ENCODE results near the gene LGALS7B.
"Not testable (repeated sequence)": the region's sequence is repeated elsewhere in the genome, so short reads cannot be mapped to it uniquely, and the experiment has no call there.

The LGALS7B gene

DNA sequence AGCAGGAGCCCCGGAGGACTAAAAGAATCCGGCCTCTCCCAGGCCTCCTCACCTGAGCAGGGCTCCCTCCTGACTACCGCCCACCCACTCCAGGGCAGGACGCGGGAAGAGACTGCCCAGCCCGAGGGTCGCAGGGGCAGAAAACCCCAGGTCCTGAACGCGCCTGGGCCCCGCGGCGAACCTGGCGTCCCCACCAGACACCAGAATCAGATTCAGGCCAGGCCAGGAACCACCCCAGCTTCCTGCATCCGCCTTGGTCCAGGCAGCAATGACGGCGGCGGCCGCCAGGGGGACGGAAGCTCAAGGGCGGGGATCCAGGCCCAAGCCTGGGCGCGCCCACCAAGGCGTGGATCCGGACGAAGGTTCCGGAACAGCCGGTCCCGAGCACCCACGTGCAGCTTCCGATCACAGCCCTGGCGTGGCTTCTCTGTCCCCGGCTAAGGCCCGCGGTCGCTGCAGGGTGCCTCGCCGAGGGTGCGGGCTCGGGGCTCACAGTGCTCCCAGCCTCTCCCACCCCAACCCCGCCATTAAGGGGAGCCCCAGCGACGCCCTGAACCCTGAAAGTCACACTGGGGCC lies 19.3 kb upstream of the LGALS7B start:
- in situ Hi-C loops (cut with HindIII; ENCODE audit: low sequenced_read_pairs): no loop called here

DNA sequence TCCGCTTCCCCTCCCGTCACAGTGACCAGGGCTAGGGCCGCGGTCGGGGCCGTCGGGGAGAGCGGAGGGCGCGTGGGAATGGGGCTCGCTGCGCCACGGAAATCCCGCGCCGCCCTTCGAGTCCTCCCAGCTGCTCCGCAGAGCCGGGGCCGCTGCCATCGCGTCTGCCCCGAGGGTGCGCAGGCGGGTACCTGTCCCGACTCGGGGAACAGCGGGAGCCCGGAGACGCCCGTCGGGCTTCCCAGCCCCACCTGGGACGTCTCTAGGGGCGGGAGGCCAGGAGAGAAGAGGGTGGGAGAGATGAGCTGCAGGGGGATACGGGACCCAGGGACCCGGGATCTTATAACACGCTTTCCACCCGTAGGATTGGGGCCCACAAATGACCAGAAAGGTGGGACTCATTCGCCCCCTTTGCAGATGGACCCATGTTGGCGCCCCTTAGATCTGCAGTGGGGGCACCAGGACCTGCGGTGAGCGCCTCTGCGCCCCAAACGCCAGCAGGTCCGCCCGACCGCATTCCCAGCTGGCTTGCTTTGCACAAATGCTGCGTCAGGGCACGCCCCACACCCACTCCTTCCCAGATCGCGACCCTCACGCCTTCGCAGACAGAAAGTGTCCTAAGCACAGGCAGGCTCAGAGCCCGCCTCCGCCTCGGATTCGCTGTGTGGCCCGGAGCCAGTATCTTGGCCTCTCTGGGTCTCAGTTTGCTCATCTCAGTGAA lies 18.6 kb upstream of the LGALS7B start:
- in situ Hi-C loops (cut with HindIII; ENCODE audit: low sequenced_read_pairs): not testable (repeated sequence)

DNA sequence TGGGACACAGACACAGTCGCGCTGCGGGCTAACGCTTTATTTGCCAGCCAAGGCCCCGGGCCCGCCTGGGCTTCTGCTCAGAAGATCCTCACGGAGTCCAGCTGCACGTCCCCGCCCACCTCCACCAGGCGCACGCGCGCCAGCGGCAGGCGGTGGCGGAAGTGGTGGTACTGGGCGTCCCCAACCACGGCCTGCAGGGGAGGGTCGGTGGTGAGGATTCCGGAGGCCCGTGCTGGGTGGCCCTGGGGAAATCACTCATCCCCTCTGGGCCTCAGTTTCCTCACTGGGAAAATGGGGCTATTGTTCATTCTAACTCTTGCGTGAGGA lies 18.1 kb upstream of the LGALS7B start:
- in situ Hi-C loops (cut with HindIII; ENCODE audit: low sequenced_read_pairs): not testable (repeated sequence)

DNA sequence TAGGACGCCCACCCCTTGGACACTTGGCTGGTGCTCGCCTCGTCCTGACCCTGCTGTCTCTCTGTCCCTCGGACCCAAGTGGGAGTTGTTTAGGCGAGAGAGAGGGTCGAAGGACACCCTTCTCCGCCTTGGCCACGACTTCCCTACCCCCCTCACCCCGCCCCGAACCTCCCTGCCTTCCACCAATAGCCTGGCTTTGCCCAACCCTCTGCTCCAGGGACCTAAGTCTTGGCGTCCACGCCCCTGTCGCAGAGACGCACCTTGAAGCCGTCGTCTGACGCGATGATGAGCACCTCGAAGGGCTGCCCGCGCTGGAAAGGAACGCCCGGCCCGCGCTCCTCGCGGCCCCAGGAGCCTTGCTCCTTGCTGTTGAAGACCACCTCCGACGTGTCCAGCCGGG lies 17.4 kb upstream of the LGALS7B start:
- in situ Hi-C loops (cut with HindIII; ENCODE audit: low sequenced_read_pairs): not testable (repeated sequence)

DNA sequence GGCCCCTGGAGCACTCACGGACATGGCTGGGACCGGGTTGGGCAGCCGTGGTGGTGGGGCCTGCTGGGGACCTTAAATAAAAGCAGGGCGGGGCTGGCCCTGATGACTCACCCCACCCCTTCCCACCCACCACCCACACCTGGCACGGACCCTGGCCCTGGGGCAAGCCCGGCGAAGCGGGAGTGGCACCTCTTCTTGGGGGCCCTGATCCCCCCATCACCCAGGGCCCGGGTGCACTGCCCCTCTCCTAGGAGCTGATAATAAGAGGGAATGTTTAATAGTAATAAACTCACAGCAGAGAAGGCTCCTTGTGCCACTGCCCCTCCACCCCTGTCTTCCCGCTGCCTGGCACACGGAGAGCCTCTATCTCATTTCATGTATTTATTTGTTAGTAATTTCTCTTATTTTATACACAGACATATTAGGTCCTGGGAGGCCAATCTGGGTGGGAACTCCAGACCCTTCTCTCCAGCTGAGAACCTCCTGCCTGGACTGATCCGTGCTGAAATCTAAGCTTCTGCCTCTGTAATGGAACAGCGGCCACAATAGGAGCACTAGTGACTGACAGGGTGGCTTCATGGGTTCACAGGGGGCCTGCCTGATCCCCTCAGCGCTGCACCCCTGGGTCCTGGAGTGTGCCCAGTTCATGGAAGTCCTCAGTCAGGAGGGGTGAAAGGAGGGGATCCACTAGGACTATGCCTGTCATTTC lies 15.4 kb upstream of the LGALS7B start, which contains the start of gene LGALS7:
Gene LGALS7 (minus strand): TSS at position 49 of the 709 bp plus-strand sequence. CDS start 25 bp downstream, at position 24.
- in situ Hi-C loops (cut with HindIII; ENCODE audit: low sequenced_read_pairs): no loop called here

DNA sequence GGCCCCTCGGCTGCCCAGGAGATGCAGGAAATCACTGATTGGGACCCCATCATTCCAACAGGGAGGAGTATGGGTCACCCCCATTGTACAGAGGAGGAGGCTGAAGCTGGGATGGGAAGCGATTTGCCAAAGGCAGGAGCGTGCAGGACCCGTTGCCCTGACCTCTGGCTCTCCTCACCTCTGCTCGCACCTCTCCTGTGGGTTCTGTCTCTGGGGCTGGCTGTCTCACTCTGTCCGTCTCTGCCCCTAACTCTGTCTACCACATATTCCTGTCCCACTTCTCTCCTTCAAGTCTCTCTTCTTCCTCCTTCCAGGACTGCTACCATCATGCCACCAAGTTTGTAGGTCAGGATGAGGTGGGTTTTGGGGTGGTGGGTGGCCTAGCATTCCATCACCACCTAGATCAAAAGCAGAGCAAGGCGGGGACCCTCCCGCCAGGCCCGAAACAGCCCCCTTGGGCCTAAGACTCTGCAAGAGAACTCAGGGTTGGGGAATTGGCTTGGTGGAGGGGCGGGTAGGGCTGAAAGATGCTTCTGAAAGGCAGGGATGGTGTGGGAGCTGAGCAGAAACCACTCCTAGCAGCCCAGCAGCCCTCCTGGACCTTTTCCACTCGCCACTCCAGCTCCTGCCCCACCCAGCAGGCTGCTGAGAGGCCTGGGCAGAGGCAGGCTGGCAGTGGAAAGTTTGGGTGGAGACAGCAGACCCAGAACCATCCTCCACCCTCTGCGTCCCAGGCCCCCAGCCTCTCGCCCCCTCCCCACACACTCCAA lies 14.6 kb upstream of the LGALS7B start:
- in situ Hi-C loops (cut with HindIII; ENCODE audit: low sequenced_read_pairs): no loop called here

DNA sequence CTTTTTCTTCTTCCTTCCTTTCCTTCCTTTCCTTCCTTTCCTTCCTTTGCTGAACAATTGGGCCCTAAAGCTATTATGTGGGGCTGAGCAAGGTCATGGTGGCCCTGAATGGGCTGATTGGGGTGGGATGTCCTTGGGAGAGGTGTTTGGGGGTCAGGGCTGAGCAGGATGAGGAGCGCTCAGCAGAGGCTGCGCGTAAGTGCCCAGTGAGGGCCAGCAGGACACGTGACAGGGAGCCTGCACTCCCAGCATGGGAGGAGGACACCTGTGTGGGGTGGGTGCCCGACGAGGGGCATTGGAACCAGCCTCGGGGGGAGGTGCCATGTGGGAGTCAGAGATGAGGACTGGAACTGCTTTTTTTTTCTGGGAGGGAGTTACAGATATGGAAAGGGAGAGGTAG lies 10.3 kb upstream of the LGALS7B start:
- in situ Hi-C loops (cut with HindIII; ENCODE audit: low sequenced_read_pairs): no loop called here

DNA sequence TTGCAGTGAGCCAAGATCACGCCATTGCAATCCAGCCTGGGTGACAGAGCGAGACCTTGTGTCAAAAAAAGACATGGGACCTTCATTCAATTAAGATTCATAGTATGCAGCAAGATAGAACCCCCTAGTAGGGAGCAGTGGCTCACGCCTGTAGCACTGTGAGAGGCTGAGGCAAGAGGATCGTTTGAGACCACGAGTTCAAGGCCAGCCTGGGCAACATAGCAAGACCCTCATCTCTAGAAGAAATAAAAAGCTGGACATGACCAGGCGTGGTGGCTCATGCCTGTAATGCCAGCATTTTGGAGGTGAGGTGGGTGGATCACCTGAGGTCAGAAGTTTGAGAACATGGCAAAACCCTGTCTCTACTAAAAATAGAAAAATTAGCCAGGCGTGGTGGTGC lies 8.6 kb upstream of the LGALS7B start:
- in situ Hi-C loops (cut with HindIII; ENCODE audit: low sequenced_read_pairs): no loop called here

DNA sequence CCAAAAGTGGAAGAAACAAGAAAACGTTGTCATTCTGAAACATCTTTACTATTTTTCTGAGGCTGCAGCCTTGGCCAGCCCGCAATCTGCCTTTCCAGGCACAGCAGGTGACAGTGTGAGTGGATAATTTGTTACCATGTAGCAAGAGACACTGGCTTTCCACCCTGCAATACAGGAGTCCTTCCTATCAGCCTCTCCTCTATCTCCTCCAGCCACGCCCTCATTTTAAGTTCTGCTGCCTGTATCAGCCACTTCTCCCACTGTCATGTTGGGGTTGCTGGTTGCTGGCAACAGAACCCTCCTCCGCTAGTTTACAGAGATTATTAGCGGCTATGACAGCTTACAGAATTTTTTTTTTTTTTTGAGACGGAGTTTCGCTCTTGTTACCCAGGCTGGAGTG lies 7.9 kb upstream of the LGALS7B start:
- in situ Hi-C loops (cut with HindIII; ENCODE audit: low sequenced_read_pairs): no loop called here

DNA sequence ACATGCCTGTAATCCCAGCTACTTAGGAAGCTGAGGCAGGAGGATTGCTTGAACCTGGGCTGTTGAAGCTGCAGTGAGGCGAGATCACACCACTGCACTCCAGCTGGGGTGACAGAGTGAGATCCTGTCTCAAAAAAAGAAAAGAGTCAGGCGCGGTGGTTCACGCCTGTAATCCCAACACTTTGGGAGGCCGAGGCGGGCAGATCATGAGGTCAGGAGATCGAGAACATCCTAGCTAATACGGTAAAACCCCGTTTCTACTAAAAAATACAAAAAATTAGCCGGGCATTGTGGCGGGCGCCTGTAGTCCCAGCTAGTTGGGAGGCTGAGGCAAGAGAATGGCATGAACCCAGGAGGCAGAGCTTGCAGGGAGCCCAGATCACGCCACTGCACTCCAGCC lies 6.8 kb upstream of the LGALS7B start:
- in situ Hi-C loops (cut with HindIII; ENCODE audit: low sequenced_read_pairs): not testable (repeated sequence)

DNA sequence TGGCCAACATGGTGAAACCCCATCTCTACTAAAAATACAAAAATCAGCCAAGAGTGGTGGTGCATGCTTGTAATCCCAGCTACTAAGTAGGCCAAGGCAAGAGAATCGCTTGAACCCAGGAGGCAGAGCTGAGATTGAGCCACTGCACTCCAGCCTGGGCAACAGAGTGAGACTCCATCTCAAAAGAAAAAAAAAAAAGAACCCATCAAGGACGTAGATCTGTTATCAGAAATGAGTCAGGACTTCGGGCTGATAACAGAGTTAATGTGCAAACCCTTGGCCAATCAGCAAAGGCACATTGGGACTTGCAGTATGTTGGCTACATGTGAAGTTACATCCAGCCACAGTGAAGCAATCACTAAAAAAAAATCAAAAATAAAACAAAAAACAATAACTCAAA lies 4.8 kb upstream of the LGALS7B start:
- in situ Hi-C loops (cut with HindIII; ENCODE audit: low sequenced_read_pairs): no loop called here

DNA sequence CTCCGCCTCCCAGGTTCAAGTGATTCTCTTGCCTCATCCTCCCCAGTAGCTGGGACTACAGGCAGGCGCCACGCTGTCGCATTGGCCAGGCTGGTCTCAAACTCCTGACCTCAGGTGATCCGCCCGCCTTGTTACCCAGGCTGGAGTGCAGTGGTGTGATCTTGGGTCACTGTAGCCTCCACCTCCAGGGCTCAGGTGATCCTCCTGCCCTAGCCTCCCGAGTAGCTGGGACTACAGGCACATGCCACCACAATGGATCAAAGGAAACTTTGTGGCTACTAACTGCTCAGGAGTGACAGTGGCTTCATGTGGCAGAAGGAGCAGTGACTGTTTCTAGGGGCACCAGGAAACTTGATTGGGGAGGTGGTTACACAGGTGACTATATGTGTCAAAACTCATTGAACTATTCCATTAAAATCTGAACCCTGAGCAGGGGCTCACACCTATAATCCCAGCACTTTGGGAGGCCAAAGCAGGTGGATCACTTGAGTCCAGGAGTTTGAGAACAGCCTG lies 3.8 kb upstream of the LGALS7B start:
- in situ Hi-C loops (cut with HindIII; ENCODE audit: low sequenced_read_pairs): no loop called here

DNA sequence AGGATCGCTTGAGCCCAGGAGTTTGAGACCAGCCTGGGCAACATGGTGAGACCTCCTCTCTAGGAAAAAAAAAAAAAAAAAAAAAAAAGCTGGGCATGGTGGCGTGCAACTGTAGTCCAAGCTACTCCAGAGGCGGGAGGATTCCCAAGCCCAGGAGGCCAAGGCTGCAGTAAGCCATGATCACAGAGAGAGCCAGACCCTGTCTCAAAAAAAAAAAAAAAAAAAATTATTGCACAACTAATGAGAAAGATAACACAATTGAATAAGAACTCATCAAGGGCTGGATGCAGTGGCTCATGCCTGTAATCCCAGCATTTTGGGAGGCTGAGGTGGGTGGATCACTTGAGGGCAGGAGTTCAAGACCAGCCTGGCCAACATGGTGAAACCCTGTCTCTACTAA lies 2.9 kb upstream of the LGALS7B start:
- in situ Hi-C loops (cut with HindIII; ENCODE audit: low sequenced_read_pairs): not testable (repeated sequence)

DNA sequence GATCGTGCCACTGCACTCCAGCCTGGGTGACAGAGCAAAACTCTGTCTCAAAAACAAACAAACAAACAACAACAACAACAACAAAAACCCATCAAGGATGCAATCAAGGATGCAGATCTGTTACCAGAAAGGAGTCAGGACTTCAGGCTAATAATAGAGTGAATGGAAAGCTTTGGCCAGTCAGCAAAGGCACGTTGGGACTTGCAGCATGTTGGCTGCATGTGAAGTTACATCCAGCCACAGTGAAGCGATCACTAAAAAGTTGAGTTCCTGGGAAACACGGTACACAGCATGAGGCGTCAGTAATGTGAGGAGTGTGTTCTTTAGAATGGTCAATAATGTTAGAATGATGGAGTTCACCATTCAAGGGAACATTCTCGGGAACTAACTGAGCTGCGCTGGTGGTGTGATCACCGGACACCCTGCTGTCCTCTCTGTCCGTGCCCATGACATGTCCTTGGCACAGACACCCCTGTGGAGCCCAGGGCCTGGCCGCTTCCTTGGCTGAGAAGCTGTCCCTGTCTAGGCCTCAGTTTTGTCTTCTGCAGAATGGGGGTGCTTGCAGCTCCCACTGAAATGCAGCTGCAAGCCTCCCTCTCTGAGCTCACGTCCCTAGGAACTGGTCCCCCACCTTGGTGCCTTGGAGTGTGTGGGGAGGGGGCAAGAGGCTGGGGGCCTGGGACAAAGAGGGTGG lies 2.3 kb upstream of the LGALS7B start:
- in situ Hi-C loops (cut with HindIII; ENCODE audit: low sequenced_read_pairs): no loop called here

DNA sequence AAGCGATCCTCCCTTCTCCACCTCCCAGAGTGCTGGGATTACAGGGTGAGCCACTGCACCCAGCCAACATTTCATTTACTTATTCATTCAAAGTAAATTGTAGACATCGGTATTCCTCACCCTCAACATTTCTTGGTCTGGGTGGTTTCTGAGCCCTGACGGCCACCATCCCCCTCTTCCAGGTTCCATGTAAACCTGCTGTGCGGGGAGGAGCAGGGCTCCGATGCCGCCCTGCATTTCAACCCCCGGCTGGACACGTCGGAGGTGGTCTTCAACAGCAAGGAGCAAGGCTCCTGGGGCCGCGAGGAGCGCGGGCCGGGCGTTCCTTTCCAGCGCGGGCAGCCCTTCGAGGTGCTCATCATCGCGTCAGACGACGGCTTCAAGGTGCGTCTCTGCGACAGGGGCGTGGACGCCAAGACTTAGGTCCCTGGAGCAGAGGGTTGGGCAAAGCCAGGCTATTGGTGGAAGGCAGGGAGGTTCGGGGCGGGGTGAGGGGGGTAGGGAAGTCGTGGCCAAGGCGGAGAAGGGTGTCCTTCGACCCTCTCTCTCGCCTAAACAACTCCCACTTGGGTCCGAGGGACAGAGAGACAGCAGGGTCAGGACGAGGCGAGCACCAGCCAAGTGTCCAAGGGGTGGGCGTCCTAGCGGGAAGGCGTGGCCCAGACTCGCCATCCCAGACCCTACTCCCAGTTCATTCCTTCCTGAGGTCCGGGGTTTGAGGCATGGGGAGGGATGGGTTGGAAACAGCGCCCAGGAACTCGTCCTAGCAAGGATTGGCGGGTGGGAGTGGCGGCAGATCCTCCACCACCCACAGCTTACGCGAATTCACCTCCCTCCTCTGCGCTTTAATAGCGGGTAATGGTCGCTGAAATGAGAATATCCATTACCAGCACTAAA lies 1.8 kb downstream of the LGALS7B start:
- in situ Hi-C loops (cut with HindIII; ENCODE audit: low sequenced_read_pairs): not testable (repeated sequence)

DNA sequence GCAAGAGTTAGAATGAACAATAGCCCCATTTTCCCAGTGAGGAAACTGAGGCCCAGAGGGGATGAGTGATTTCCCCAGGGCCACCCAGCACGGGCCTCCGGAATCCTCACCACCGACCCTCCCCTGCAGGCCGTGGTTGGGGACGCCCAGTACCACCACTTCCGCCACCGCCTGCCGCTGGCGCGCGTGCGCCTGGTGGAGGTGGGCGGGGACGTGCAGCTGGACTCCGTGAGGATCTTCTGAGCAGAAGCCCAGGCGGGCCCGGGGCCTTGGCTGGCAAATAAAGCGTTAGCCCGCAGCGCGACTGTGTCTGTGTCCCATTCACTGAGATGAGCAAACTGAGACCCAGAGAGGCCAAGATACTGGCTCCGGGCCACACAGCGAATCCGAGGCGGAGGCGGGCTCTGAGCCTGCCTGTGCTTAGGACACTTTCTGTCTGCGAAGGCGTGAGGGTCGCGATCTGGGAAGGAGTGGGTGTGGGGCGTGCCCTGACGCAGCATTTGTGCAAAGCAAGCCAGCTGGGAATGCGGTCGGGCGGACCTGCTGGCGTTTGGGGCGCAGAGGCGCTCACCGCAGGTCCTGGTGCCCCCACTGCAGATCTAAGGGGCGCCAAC lies 2.6 kb downstream of the LGALS7B start:
- in situ Hi-C loops (cut with HindIII; ENCODE audit: low sequenced_read_pairs): not testable (repeated sequence)

DNA sequence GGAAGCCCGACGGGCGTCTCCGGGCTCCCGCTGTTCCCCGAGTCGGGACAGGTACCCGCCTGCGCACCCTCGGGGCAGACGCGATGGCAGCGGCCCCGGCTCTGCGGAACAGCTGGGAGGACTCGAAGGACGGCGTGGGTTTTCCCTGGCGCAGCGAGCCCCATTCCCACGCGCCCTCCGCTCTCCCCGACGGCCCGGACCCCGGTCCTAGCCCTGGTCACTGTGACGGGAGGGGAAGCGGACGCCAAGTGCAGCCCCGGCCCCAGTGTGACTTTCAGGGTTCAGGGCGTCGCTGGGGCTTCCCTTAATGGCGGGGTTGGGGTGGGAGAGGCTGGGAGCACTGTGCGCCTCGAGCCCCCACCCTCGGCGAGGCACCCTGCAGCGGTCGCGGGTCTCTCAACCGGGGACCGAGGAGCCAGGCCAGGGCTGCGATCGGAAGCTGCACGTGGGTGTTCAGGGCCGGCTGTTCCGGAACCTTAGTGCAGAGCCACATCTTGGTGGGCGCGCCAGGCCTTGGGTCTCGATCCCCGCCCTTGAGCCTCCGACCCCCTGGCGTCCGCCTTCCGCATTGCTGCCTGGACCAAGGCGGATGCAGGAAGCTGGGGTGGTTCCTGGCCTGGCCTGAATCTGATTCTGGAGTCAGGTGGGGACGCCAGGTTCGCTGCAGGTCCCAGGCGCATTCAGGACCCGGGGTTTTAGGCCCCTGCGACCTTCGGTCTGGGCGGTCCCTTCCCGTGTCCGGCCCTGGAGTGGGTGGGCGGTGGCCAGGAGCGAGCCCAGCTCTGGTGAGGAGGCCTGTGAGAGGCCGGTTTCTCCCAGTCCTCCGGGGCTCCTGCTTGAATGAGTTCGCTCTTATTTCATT lies 3.5 kb downstream of the LGALS7B start:
- in situ Hi-C loops (cut with HindIII; ENCODE audit: low sequenced_read_pairs): no loop called here

DNA sequence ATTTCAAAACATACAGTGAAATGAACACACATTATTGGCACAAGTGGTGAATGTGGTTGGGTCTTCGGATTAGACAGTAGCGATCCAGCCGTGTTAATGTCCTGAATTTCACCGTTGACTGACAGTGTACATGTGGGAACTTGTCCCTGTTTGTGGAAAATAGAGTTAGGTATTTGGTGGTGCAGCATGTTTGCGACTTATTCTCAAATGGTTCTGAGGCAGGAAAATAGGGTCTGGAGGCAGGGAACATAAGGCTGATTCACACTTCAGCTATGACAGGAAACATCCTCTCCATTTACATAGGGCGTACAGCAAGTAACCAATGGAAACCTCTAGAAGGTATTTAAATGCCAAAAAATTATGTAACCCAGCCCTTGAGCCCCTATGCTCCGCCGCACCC lies 4.2 kb downstream of the LGALS7B start:
- in situ Hi-C loops (cut with HindIII; ENCODE audit: low sequenced_read_pairs): no loop called here
